DND-41 (cell line): ENCODE measurements around the gene QSOX2.

Source experiments
- ATAC-seq: fragments of 200-7000 bp; cut with Tn5 transposase; 3 replicates; pipeline ENCODE4 v1.9.1; 2021; ENCODE audit warnings: low read depth; ENCODE audit not compliant: insufficient read depth
- DNase-seq: peaks from one replicate; pipeline ENCODE4 v3.0.0-alpha.2; 2020
- H2AFZ ChIP-seq: 2 replicates; pipeline ENCODE4 v1.6.0; 2012; ENCODE audit warnings: low read depth, low read length
- H3K27ac ChIP-seq: 2 replicates; pipeline ENCODE4 v1.5.1; 2012; ENCODE audit warnings: low read length, inconsistent platforms
- H3K27me3 ChIP-seq: fragments of 200-600 bp; sonication (generic); 2 replicates; pipeline ENCODE4 v1.6.0; 2012; ENCODE audit warnings: low read length, mild to moderate bottlenecking, inconsistent platforms; ENCODE audit not compliant: insufficient read depth, poor library complexity
- H3K36me3 ChIP-seq: 2 replicates; pipeline ENCODE4 v1.5.1; 2012; ENCODE audit warnings: low read length, inconsistent platforms; ENCODE audit not compliant: insufficient read depth
- H3K4me1 ChIP-seq: 2 replicates; pipeline ENCODE4 v1.5.1; 2012; ENCODE audit warnings: mild to moderate bottlenecking, low read length; ENCODE audit not compliant: insufficient read depth
- H3K4me2 ChIP-seq: 2 replicates; pipeline ENCODE4 v1.6.0; 2012; ENCODE audit warnings: mild to moderate bottlenecking, moderate library complexity, low read length, inconsistent platforms; ENCODE audit not compliant: insufficient read depth
- H3K4me3 ChIP-seq, 2 experiments: fragments of 200-600 bp in 1 of 2; shearing (Covaris generic) in 1 of 2; 2 replicates each; pipeline ENCODE4 v1.5.1; 2012 to 2016; ENCODE audit warnings: inconsistent platforms in 2 of 2, low read length in 2 of 2, mild to moderate bottlenecking in 2 of 2, low read depth in 1 of 2, moderate library complexity in 1 of 2
- H3K79me2 ChIP-seq: 2 replicates; pipeline ENCODE4 v1.6.0; 2012; ENCODE audit warnings: low read length, inconsistent platforms; ENCODE audit not compliant: insufficient read depth
- H3K9ac ChIP-seq: 2 replicates; pipeline ENCODE4 v1.6.0; 2012; ENCODE audit warnings: low read depth, mild to moderate bottlenecking, inconsistent platforms, low read length, moderate library complexity
- H3K9me3 ChIP-seq: 2 replicates; pipeline ENCODE4 v1.5.1; 2012; ENCODE audit warnings: low read length, moderate library complexity, mild to moderate bottlenecking, inconsistent platforms; ENCODE audit not compliant: insufficient read depth, severe bottlenecking
- H4K20me1 ChIP-seq: 2 replicates; pipeline ENCODE4 v1.6.0; 2012; ENCODE audit warnings: low read length; ENCODE audit not compliant: insufficient read depth
- EZH2 ChIP-seq: IDR thresholded peaks from 3 replicates; pipeline ENCODE4 v1.6.1; 2012; ENCODE audit warnings: borderline replicate concordance, low read depth, mild to moderate bottlenecking, moderate library complexity, low read length, inconsistent platforms; ENCODE audit not compliant: severe bottlenecking
- TF ChIP-seq, protein P1 (sequence below): IDR thresholded peaks from 2 replicates; pipeline ENCODE4 v1.5.1; 2012; ENCODE audit warnings: borderline replicate concordance, low read length, moderate library complexity, mild to moderate bottlenecking; ENCODE audit not compliant: poor library complexity, severe bottlenecking; ENCODE audit errors: extremely low read depth

QSOX2 gene

DNA sequence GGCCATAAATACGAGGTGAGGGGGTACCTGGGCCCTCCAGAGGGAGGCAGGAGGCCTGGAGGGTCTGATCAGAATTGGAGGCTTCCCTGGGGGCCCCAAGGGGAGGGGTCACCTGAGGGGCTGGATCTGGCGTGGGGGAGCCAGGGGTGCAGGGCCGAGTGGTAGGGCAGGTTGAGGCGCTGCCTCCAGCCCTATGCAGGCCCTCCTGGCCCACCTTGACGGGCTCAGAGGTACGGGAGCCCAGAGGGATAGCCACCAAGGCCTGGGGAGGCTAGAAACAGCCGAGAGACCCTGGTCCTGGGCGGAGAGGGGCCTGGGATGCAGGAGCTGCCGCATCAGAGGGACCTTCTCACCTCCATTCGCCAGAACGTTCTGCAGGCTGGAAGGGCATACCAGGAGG, 65.0 kb downstream of the QSOX2 start:
- Histone ChIP-seq H3K27ac (no peak overlapping the region), H3K36me3 (no peaks in the 10 kb centered on the region), H3K4me1 (no peaks in the 10 kb centered on the region), H3K4me3 (no peak overlapping the region), H3K9me3 (no peaks in the 10 kb centered on the region), H3K4me2 (no peak overlapping the region), H2AFZ (no peak overlapping the region), H4K20me1 (no peaks in the 10 kb centered on the region), H3K79me2 (no peaks in the 10 kb centered on the region), H3K27me3 (peaks cover 4% of the 10 kb centered on the region), H3K9ac (no peak overlapping the region)
- DNase-seq (no peak), ATAC-seq (no peak)
- TF ChIP-seq, protein P1, sequence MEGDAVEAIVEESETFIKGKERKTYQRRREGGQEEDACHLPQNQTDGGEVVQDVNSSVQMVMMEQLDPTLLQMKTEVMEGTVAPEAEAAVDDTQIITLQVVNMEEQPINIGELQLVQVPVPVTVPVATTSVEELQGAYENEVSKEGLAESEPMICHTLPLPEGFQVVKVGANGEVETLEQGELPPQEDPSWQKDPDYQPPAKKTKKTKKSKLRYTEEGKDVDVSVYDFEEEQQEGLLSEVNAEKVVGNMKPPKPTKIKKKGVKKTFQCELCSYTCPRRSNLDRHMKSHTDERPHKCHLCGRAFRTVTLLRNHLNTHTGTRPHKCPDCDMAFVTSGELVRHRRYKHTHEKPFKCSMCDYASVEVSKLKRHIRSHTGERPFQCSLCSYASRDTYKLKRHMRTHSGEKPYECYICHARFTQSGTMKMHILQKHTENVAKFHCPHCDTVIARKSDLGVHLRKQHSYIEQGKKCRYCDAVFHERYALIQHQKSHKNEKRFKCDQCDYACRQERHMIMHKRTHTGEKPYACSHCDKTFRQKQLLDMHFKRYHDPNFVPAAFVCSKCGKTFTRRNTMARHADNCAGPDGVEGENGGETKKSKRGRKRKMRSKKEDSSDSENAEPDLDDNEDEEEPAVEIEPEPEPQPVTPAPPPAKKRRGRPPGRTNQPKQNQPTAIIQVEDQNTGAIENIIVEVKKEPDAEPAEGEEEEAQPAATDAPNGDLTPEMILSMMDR: no peak
- no peak for TF ChIP-seq EZH2

DNA sequence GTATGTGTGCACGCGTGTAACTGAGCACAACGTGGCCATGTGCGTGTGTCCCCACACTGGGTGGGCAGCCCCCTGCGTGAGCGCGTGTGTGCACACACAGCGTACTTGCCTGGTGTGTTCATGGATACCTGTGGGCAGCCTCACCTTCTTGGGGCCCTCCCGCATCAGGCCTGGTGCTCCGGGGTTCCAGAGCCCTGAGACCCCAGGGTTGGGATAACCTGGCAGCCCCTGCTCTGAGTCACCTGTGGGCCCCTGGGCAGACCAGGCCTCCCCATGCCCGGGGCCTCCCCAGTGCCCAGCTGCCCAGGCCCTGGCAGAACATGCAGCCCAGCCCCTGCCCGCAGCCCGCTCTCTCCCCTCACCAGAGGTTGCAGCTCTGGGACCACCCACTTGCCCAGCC, 65.9 kb downstream of the QSOX2 start:
- no peak for DNase-seq
- Histone ChIP-seq H3K9ac (no peak overlapping the region), H3K27ac (no peak overlapping the region), H4K20me1 (no peaks in the 10 kb centered on the region), H3K36me3 (no peaks in the 10 kb centered on the region), H3K9me3 (no peaks in the 10 kb centered on the region), H3K4me2 (no peak overlapping the region), H3K79me2 (no peaks in the 10 kb centered on the region), H3K27me3 (peaks cover under 1% of the 10 kb centered on the region), H3K4me3 (no peak overlapping the region), H2AFZ (no peak overlapping the region), H3K4me1 (no peaks in the 10 kb centered on the region)
- no peak for TF ChIP-seq EZH2
- TF ChIP-seq, protein P1: no peak
- no peak for ATAC-seq

- no peak for DNase-seq
- no peak overlapping the region for H3K4me2 ChIP-seq
- no peak for TF ChIP-seq EZH2
- TF ChIP-seq, protein P1: no peak
- no peaks in the 10 kb centered on the region for H3K79me2 ChIP-seq
- H3K36me3 ChIP-seq: no peaks in the 10 kb centered on the region
- no peak overlapping the region for H3K4me3 ChIP-seq
- no peak overlapping the region for H3K9ac ChIP-seq
- no peak overlapping the region for H3K27ac ChIP-seq
- H4K20me1 ChIP-seq: no peaks in the 10 kb centered on the region
- H2AFZ ChIP-seq: no peak overlapping the region
- no peaks in the 10 kb centered on the region for H3K4me1 ChIP-seq
- ATAC-seq: no peak
- no peaks in the 10 kb centered on the region for H3K27me3 ChIP-seq
- no peaks in the 10 kb centered on the region for H3K9me3 ChIP-seq
Observed at GRCh38 chr9:136179101-136179616, 66.5 kb downstream of the QSOX2 start.

GRCh38 chr9:136178773-136179075, 66.9 kb downstream of the QSOX2 start:
- Histone ChIP-seq H3K27ac (no peak overlapping the region), H3K79me2 (no peaks in the 10 kb centered on the region), H3K9me3 (no peaks in the 10 kb centered on the region), H3K36me3 (no peaks in the 10 kb centered on the region), H3K4me3 (no peak overlapping the region), H3K9ac (no peak overlapping the region), H4K20me1 (no peaks in the 10 kb centered on the region), H3K4me1 (no peaks in the 10 kb centered on the region), H3K27me3 (no peaks in the 10 kb centered on the region), H2AFZ (no peak overlapping the region), H3K4me2 (no peak overlapping the region)
- TF ChIP-seq EZH2: no peak
- TF ChIP-seq, protein P1: no peak
- ATAC-seq: no peak
- no peak for DNase-seq
